ENCODE measurements around the gene DYSF.

DYSF gene

GRCh38 chr2:71664161-71664560 is 210.8 kb downstream of the DYSF start:
- no peak for TF ChIP-seq CTCF (conservative IDR thresholded peaks at IDR 0.05; ENCODE audit: low read depth, low read length)

GRCh38 chr2:71665168-71666093 is 212.1 kb downstream of the DYSF start:
- no peak for TF ChIP-seq CTCF (conservative IDR thresholded peaks at IDR 0.05; ENCODE audit: low read depth, low read length)
- Histone ChIP-seq H3K27me3 (ENCODE audit: insufficient read depth, low read depth) (no peaks in the 10 kb centered on the region), H3K9ac (no peak overlapping the region), H4K20me1 (ENCODE audit: insufficient read depth) (no peaks in the 10 kb centered on the region), H3K36me3 (ENCODE audit: insufficient read depth) (no peaks in the 10 kb centered on the region), H2AFZ (ENCODE audit: low read depth) (no peak overlapping the region), H3K79me2 (ENCODE audit: insufficient read depth, low read depth) (no peaks in the 10 kb centered on the region), H3K4me3 (IDR thresholded peaks at IDR 0.05; ENCODE audit: insufficient read depth, low read depth, low read length) (no peak overlapping the region), H3K4me1 (ENCODE audit: low read depth, poor library complexity, severe bottlenecking) (no peaks in the 10 kb centered on the region), H3K27ac (no peak overlapping the region), H3K4me2 (no peak overlapping the region)

More at GRCh38 chr2:71664161-71664560, 210.8 kb downstream of the DYSF start:
- H3K4me3 ChIP-seq (IDR thresholded peaks at IDR 0.05; ENCODE audit: insufficient read depth, low read depth, low read length): no peak overlapping the region
- H3K9ac ChIP-seq: no peak overlapping the region
- H3K27me3 ChIP-seq (ENCODE audit: insufficient read depth, low read depth): no peaks in the 10 kb centered on the region
- no peaks in the 10 kb centered on the region for H3K36me3 ChIP-seq (ENCODE audit: insufficient read depth)
- no peak overlapping the region for H3K4me2 ChIP-seq
- H4K20me1 ChIP-seq (ENCODE audit: insufficient read depth): no peaks in the 10 kb centered on the region
- H3K27ac ChIP-seq: no peak overlapping the region
- H2AFZ ChIP-seq (ENCODE audit: low read depth): no peak overlapping the region
- H3K4me1 ChIP-seq (ENCODE audit: low read depth, poor library complexity, severe bottlenecking): no peaks in the 10 kb centered on the region
- H3K79me2 ChIP-seq (ENCODE audit: insufficient read depth, low read depth): no peaks in the 10 kb centered on the region

- no peak for TF ChIP-seq CTCF (conservative IDR thresholded peaks at IDR 0.05; ENCODE audit: low read depth, low read length)
- H3K36me3 ChIP-seq (ENCODE audit: insufficient read depth): no peaks in the 10 kb centered on the region
- H3K4me1 ChIP-seq (ENCODE audit: low read depth, poor library complexity, severe bottlenecking): no peaks in the 10 kb centered on the region
- H3K9ac ChIP-seq: no peak overlapping the region
- H2AFZ ChIP-seq (ENCODE audit: low read depth): no peak overlapping the region
- H3K4me3 ChIP-seq (IDR thresholded peaks at IDR 0.05; ENCODE audit: insufficient read depth, low read depth, low read length): no peak overlapping the region
- H3K27me3 ChIP-seq (ENCODE audit: insufficient read depth, low read depth): no peaks in the 10 kb centered on the region
- H3K4me2 ChIP-seq: no peak overlapping the region
- H4K20me1 ChIP-seq (ENCODE audit: insufficient read depth): no peaks in the 10 kb centered on the region
- no peaks in the 10 kb centered on the region for H3K79me2 ChIP-seq (ENCODE audit: insufficient read depth, low read depth)
- no peak overlapping the region for H3K27ac ChIP-seq
Observed at GRCh38 chr2:71666094-71666474, 212.7 kb downstream of the DYSF start.

GRCh38 chr2:71667256-71668182 is 214.2 kb downstream of the DYSF start:
- H2AFZ ChIP-seq (ENCODE audit: low read depth): no peak overlapping the region
- no peak overlapping the region for H3K9ac ChIP-seq
- H3K4me3 ChIP-seq (IDR thresholded peaks at IDR 0.05; ENCODE audit: insufficient read depth, low read depth, low read length): no peak overlapping the region
- no peak overlapping the region for H3K27ac ChIP-seq
- H3K27me3 ChIP-seq (ENCODE audit: insufficient read depth, low read depth): no peaks in the 10 kb centered on the region
- no peaks in the 10 kb centered on the region for H3K4me1 ChIP-seq (ENCODE audit: low read depth, poor library complexity, severe bottlenecking)
- H3K36me3 ChIP-seq (ENCODE audit: insufficient read depth): no peaks in the 10 kb centered on the region
- H3K4me2 ChIP-seq: no peak overlapping the region
- no peak for TF ChIP-seq CTCF (conservative IDR thresholded peaks at IDR 0.05; ENCODE audit: low read depth, low read length)
- no peaks in the 10 kb centered on the region for H4K20me1 ChIP-seq (ENCODE audit: insufficient read depth)
- no peaks in the 10 kb centered on the region for H3K79me2 ChIP-seq (ENCODE audit: insufficient read depth, low read depth)
